Left lung (tissue), 10 donors: ENCODE data around the gene SSU72. TPM values are rescaled to one million over a fixed set of nuclear protein-coding genes. Genes with fewer than 3 reads are reported as not detected.
A peak's percentile ranks its signal among the peaks of the same experiment; 100 is the strongest.
"Not testable (repeated sequence)": the region's sequence is repeated elsewhere in the genome, so short reads cannot be mapped to it uniquely, and the experiment has no call there.

ENCODE experiments used
- ATAC-seq: fragments of 200-7000 bp; cut with Tn5 transposase; one replicate; pipeline ENCODE4 v1.9.1; 2020; ENCODE audit warnings: moderate library complexity
- DNase-seq, 4 donors: peaks; one replicate each; pipeline ENCODE4 v3.0.0-alpha.2; 2013 to 2020
- H3K27ac ChIP-seq, 2 donors: fragments of 200-600 bp; sonication (generic) in 1 of 2; one replicate each; pipeline versions ENCODE4 v1.5.0 to v1.8.0; 2020 to 2021
- H3K27me3 ChIP-seq, 2 donors: fragments of 200-600 bp; sonication (generic) in 1 of 2; one replicate each; pipeline versions ENCODE4 v1.5.0 to v1.8.0; 2020 to 2021
- H3K36me3 ChIP-seq, 2 donors: fragments of 200-600 bp; sonication (generic) in 1 of 2; one replicate each; pipeline versions ENCODE4 v1.5.0 to v1.8.0; 2020 to 2021
- H3K4me1 ChIP-seq, 2 donors: fragments of 200-600 bp; one replicate each; pipeline ENCODE4 v1.8.0; 2021
- H3K4me3 ChIP-seq, 2 donors: fragments of 200-600 bp; sonication (generic) in 1 of 2; one replicate each; pipeline versions ENCODE4 v1.5.0 to v1.8.0; 2020 to 2021; ENCODE audit warnings: mild to moderate bottlenecking in 1 of 2
- H3K9me3 ChIP-seq, 2 donors: fragments of 200-600 bp; sonication (generic) in 1 of 2; one replicate each; pipeline versions ENCODE4 v1.5.0 to v1.8.0; 2020 to 2021
- CTCF ChIP-seq, 2 donors: fragments of 200-600 bp; sonication (generic) in 1 of 2; IDR thresholded peaks; one replicate each; pipeline versions ENCODE4 v1.5.0 to v1.8.0; 2021; ENCODE audit warnings: antibody characterized with exemption in 2 of 2
- intact Hi-C, 2 donors: fragments of 100-400 bp; cut with DNase I; formaldehyde crosslinking; loops; one replicate each; pipeline versions ENCODE4 v1.11.2 to v1.14.2; 2022
- polyA plus RNA-seq, 6 donors: library from polyadenylated mRNA; unstranded; fragments of 120-200 nt; gene quantifications; one replicate each; pipeline ENCODE4 v1.2.1, GENCODE V29; 2013; ENCODE audit not compliant: insufficient read length in 6 of 6
- total RNA-seq, 2 donors: library from RNA; stranded (reverse); fragmentation: NEBNext Ultra II Directional; extraction: Animal tissue kit (Norgen Biotek cat#: 25700); gene quantifications; one replicate each; pipeline ENCODE4 v1.2.1, GENCODE V29; 2021
- donor health status: DM: no; HTN: yes; CAD: no.
- donor health status: DM: no; HTN: no; CAD: no.

SSU72 gene
- total and polyA plus RNA-seq, 8 donors, result 65.2 to 141 (median 72.7) TPM

GRCh38 chr1:1505366-1505798 is 69.3 kb downstream of the SSU72 start:
- DNase-seq (peak in 2 of 4 donors; percentile 22 to 54), ATAC-seq (peak; percentile 68)
- H3K36me3 ChIP-seq, intact Hi-C loops, H3K9me3 ChIP-seq, H3K27me3 ChIP-seq: not testable (repeated sequence)
- TF ChIP-seq CTCF (IDR thresholded peaks at IDR 0.05), result peak in 1 of 2 donors; percentile 27
- Histone ChIP-seq H3K4me3 (peak overlapping the region in 1 of 2 donors; percentile 13), H3K27ac (peak overlapping the region; percentile 75 to 79), H3K4me1 (peaks cover 0 to 19% of the 10 kb centered on the region in 2 donors)

GRCh38 chr1:1504777-1505365 is 69.8 kb downstream of the SSU72 start:
- peak in 3 of 4 donors; percentile 34 to 78 (median 58) for DNase-seq
- peak overlapping the region; percentile 75 to 79 for H3K27ac ChIP-seq

GRCh38 chr1:1495461-1495975 is 79.1 kb downstream of the SSU72 start:
- H3K4me1 ChIP-seq, ATAC-seq, intact Hi-C loops, H3K27ac ChIP-seq, H3K27me3 ChIP-seq, H3K4me3 ChIP-seq, DNase-seq: not testable (repeated sequence)
- Histone ChIP-seq H3K9me3 (peaks cover 0 to 20% of the 10 kb centered on the region in 2 donors), H3K36me3 (peaks cover 0 to 58% of the 10 kb centered on the region in 2 donors)

More at GRCh38 chr1:1504777-1505365, 69.8 kb downstream of the SSU72 start:
- Histone ChIP-seq H3K4me1 (peaks cover 0 to 18% of the 10 kb centered on the region in 2 donors), H3K4me3 (peak overlapping the region in 1 of 2 donors; percentile 13)
- TF ChIP-seq CTCF (IDR thresholded peaks at IDR 0.05), result peak; percentile 63 to 67
- ATAC-seq, result peak; percentile 52
- H3K9me3 ChIP-seq, H3K36me3 ChIP-seq, H3K27me3 ChIP-seq, intact Hi-C loops: not testable (repeated sequence)

- DNase-seq, intact Hi-C loops, H3K4me3 ChIP-seq, H3K27me3 ChIP-seq, H3K27ac ChIP-seq, ATAC-seq, H3K4me1 ChIP-seq: not testable (repeated sequence)
- Histone ChIP-seq H3K9me3 (peaks cover 0 to 20% of the 10 kb centered on the region in 2 donors), H3K36me3 (peaks cover 0 to 70% of the 10 kb centered on the region in 2 donors)
Measured at GRCh38 chr1:1494311-1494710, 80.4 kb downstream of the SSU72 start.

Other genes with a start within 250 kb of the SSU72 start
- gene TAS1R3, start 243.6 kb downstream of the SSU72 start, total RNA-seq, result under 1 TPM; 0.20 to 0.37 TPM
- gene TAS1R3, start 243.6 kb downstream of the SSU72 start, polyA plus RNA-seq, result under 1 TPM; 0.23 to 0.75 (median 0.41) TPM
- 10 to 100 TPM; 67.4 to 81.2 TPM for gene DVL1, start 225.4 kb downstream of the SSU72 start, total RNA-seq
- 10 to 100 TPM; 20.6 to 41.4 (median 28.5) TPM for gene DVL1, start 225.4 kb downstream of the SSU72 start, polyA plus RNA-seq
- gene MXRA8, start 216.3 kb downstream of the SSU72 start, total RNA-seq, result 100 to 1,000 TPM in 1 of 2 donors, 10 to 100 TPM in 1; 78.3 to 129 TPM
- gene MXRA8, start 216.3 kb downstream of the SSU72 start, polyA plus RNA-seq, result 100 to 1,000 TPM; 113 to 151 (median 143) TPM
- gene AURKAIP1, start 199.7 kb downstream of the SSU72 start, total RNA-seq, result 100 to 1,000 TPM in 1 of 2 donors, 10 to 100 TPM in 1; 99.3 to 127 TPM
- gene AURKAIP1, start 199.7 kb downstream of the SSU72 start, polyA plus RNA-seq, result 10 to 100 TPM; 36.9 to 64.0 (median 48.2) TPM
- 100 to 1,000 TPM; 142 to 161 TPM for gene CCNL2, start 175.5 kb downstream of the SSU72 start, total RNA-seq
- 100 to 1,000 TPM; 250 to 405 (median 339) TPM for gene CCNL2, start 175.5 kb downstream of the SSU72 start, polyA plus RNA-seq
- 100 to 1,000 TPM in 1 of 2 donors, 10 to 100 TPM in 1; 69.5 to 103 TPM for gene MRPL20, start 167.6 kb downstream of the SSU72 start, total RNA-seq
- 100 to 1,000 TPM in 3 of 6 donors, 10 to 100 TPM in 3; 90.8 to 145 (median 99.8) TPM for gene MRPL20, start 167.6 kb downstream of the SSU72 start, polyA plus RNA-seq
- 10 to 100 TPM; 18.4 to 35.2 TPM for gene ANKRD65, start 153.6 kb downstream of the SSU72 start, total RNA-seq
- gene ANKRD65, start 153.6 kb downstream of the SSU72 start, polyA plus RNA-seq, result 10 to 100 TPM; 25.7 to 41.6 (median 31.7) TPM
- gene VWA1, start 139.2 kb downstream of the SSU72 start, total RNA-seq, result 100 to 1,000 TPM; 113 to 147 TPM
- gene VWA1, start 139.2 kb downstream of the SSU72 start, polyA plus RNA-seq, result 100 to 1,000 TPM in 1 of 6 donors, 10 to 100 TPM in 5; 50.0 to 104 (median 60.9) TPM
- gene ATAD3C, start 125.2 kb downstream of the SSU72 start, total RNA-seq, result 10 to 100 TPM in 1 of 2 donors, 1 to 10 TPM in 1; 9.9 to 14.9 TPM
- 1 to 10 TPM in 5 of 6 donors, under 1 TPM in 1; 0.88 to 4.5 (median 3.1) TPM for gene ATAD3C, start 125.2 kb downstream of the SSU72 start, polyA plus RNA-seq
- 10 to 100 TPM; 19.4 to 30.7 TPM for gene ATAD3B, start 103.1 kb downstream of the SSU72 start, total RNA-seq
- 10 to 100 TPM; 14.5 to 24.1 (median 18.3) TPM for gene ATAD3B, start 103.1 kb downstream of the SSU72 start, polyA plus RNA-seq
- 10 to 100 TPM; 27.1 to 37.8 TPM for gene ATAD3A, start 62.7 kb downstream of the SSU72 start, total RNA-seq
- gene ATAD3A, start 62.7 kb downstream of the SSU72 start, polyA plus RNA-seq, result 10 to 100 TPM; 12.1 to 27.8 (median 17.7) TPM
- gene TMEM240, start 34.2 kb downstream of the SSU72 start, total RNA-seq, result 1 to 10 TPM; 2.6 to 3.5 TPM
- 1 to 10 TPM; 3.7 to 6.9 (median 4.6) TPM for gene TMEM240, start 34.2 kb downstream of the SSU72 start, polyA plus RNA-seq
- gene FNDC10, start 25.3 kb upstream of the SSU72 start, total RNA-seq, result 10 to 100 TPM in 1 of 2 donors, 1 to 10 TPM in 1; 7.7 to 12.2 TPM
- gene FNDC10, start 25.3 kb upstream of the SSU72 start, polyA plus RNA-seq, result 1 to 10 TPM; 1.2 to 2.9 (median 2.1) TPM
- 10 to 100 TPM; 55.3 to 73.5 TPM for gene MIB2, start 40.6 kb upstream of the SSU72 start, total RNA-seq
- 100 to 1,000 TPM in 1 of 6 donors, 10 to 100 TPM in 5; 43.2 to 118 (median 61.4) TPM for gene MIB2, start 40.6 kb upstream of the SSU72 start, polyA plus RNA-seq
- 10 to 100 TPM; 43.5 to 56.7 TPM for gene MMP23B, start 57.3 kb upstream of the SSU72 start, total RNA-seq
- 10 to 100 TPM; 31.9 to 96.9 (median 58.8) TPM for gene MMP23B, start 57.3 kb upstream of the SSU72 start, polyA plus RNA-seq
- gene CDK11B, start 84.1 kb upstream of the SSU72 start, total RNA-seq, result 10 to 100 TPM; 16.3 to 23.2 TPM
- gene CDK11B, start 84.1 kb upstream of the SSU72 start, polyA plus RNA-seq, result 10 to 100 TPM; 39.5 to 46.8 (median 40.8) TPM
- 10 to 100 TPM; 45.7 to 55.4 TPM for gene SLC35E2B, start 117.9 kb upstream of the SSU72 start, total RNA-seq
- 100 to 1,000 TPM in 1 of 6 donors, 10 to 100 TPM in 5; 74.1 to 109 (median 91.3) TPM for gene SLC35E2B, start 117.9 kb upstream of the SSU72 start, polyA plus RNA-seq
- gene CDK11A, start 149.5 kb upstream of the SSU72 start, total RNA-seq, result 10 to 100 TPM; 21.1 to 43.2 TPM
- gene CDK11A, start 149.5 kb upstream of the SSU72 start, polyA plus RNA-seq, result 10 to 100 TPM; 29.3 to 45.7 (median 37.8) TPM
- gene NADK, start 203.6 kb upstream of the SSU72 start, total RNA-seq, result 100 to 1,000 TPM in 1 of 2 donors, 10 to 100 TPM in 1; 82.3 to 126 TPM
- 10 to 100 TPM; 37.2 to 58.2 (median 42.4) TPM for gene NADK, start 203.6 kb upstream of the SSU72 start, polyA plus RNA-seq